IMR-90 (cell line): ENCODE data around the gene UNC5A. TPM values are rescaled to one million over a fixed set of nuclear protein-coding genes. Genes with fewer than 3 reads are reported as not detected.

Experiments used
- ATAC-seq: fragments of 200-7000 bp; cut with Tn5 transposase; 2 replicates; pipeline ENCODE4 v1.9.1; 2020; ENCODE audit warnings: low read depth, mild to moderate bottlenecking, moderate library complexity
- BruUV-seq: library from RNA; stranded (reverse); fragments of 400-500 nt; replicated peaks from 2 replicates; lab custom pipeline; 2021; lab: Mats Ljungman, UMichigan
- CTCF ChIA-PET: fragments of 300-600 bp; formaldehyde crosslinking; extraction: SDS; loops from one replicate; lab custom pipeline; 2021; ENCODE audit warnings: antibody characterized with exemption; lab: Yijun Ruan, JAX
- POLR2A ChIA-PET: fragments of 300-600 bp; sonication (Branson Sonifier 250); formaldehyde crosslinking; loops from one replicate; lab custom pipeline; 2022; ENCODE audit warnings: antibody characterized with exemption; ENCODE audit not compliant: unreplicated experiment; lab: Charles Lee
- DNase-seq: peaks from one replicate; pipeline ENCODE4 v3.0.0; 2013
- H2AFZ ChIP-seq: replicated peaks from 2 replicates; pipeline ENCODE3; 2013; ENCODE audit warnings: low read length, mild to moderate bottlenecking; ENCODE audit not compliant: poor library complexity
- H2AK5ac ChIP-seq: 2 replicates; pipeline ENCODE4 v1.6.1; 2013; ENCODE audit warnings: low read depth, low read length, inconsistent platforms
- H2AK9ac ChIP-seq: replicated peaks from 2 replicates; pipeline ENCODE3; 2013; ENCODE audit warnings: mild to moderate bottlenecking, low read depth, low read length, moderate library complexity; ENCODE audit not compliant: poor library complexity
- H2BK120ac ChIP-seq: 2 replicates; pipeline ENCODE4 v1.6.1; 2013; ENCODE audit warnings: low read depth, low read length, inconsistent platforms
- H2BK15ac ChIP-seq: 3 replicates; pipeline ENCODE4 v1.6.1; 2013; ENCODE audit warnings: low read depth, low read length, inconsistent platforms
- H2BK20ac ChIP-seq: 2 replicates; pipeline ENCODE4 v1.6.1; 2013; ENCODE audit warnings: low read depth, mild to moderate bottlenecking, inconsistent platforms, low read length, moderate library complexity
- H2BK5ac ChIP-seq: 2 replicates; pipeline ENCODE4 v1.6.1; 2013; ENCODE audit warnings: mild to moderate bottlenecking, low read depth, low read length, inconsistent platforms; ENCODE audit not compliant: poor library complexity, severe bottlenecking
- H3K14ac ChIP-seq: replicated peaks from 2 replicates; pipeline ENCODE4 v1.6.1; 2013; ENCODE audit warnings: low read depth, low read length, inconsistent platforms
- H3K18ac ChIP-seq: 2 replicates; pipeline ENCODE4 v1.6.1; 2013; ENCODE audit warnings: low read depth, low read length, control low read depth
- H3K23ac ChIP-seq: 2 replicates; pipeline ENCODE4 v1.6.1; 2013; ENCODE audit warnings: low read depth, low read length, inconsistent platforms
- H3K27ac ChIP-seq: 2 replicates; pipeline ENCODE4 v1.5.1; 2013; ENCODE audit warnings: mild to moderate bottlenecking, control low read depth, low read length; ENCODE audit not compliant: insufficient read depth
- H3K27me3 ChIP-seq: 2 replicates; pipeline ENCODE4 v1.6.1; 2013; ENCODE audit warnings: low read length; ENCODE audit not compliant: control insufficient read depth, insufficient read depth
- H3K36me3 ChIP-seq: 2 replicates; pipeline ENCODE4 v1.6.1; 2013; ENCODE audit warnings: low read length, mixed read lengths; ENCODE audit not compliant: control insufficient read depth, insufficient read depth
- H3K4ac ChIP-seq: 2 replicates; pipeline ENCODE4 v1.6.1; 2013; ENCODE audit warnings: low read depth, low read length, inconsistent platforms
- H3K4me1 ChIP-seq: 2 replicates; pipeline ENCODE4 v1.6.1; 2013; ENCODE audit warnings: low read length, mixed read lengths; ENCODE audit not compliant: control insufficient read depth, insufficient read depth
- H3K4me2 ChIP-seq: 2 replicates; pipeline ENCODE4 v1.6.1; 2013; ENCODE audit warnings: low read depth, mild to moderate bottlenecking, control low read depth, low read length, moderate library complexity
- H3K4me3 ChIP-seq: 2 replicates; pipeline ENCODE4 v1.5.1; 2013; ENCODE audit warnings: low read depth, mild to moderate bottlenecking, control low read depth, low read length, moderate library complexity; ENCODE audit not compliant: insufficient read depth
- H3K56ac ChIP-seq: 2 replicates; pipeline ENCODE4 v1.6.1; 2013; ENCODE audit warnings: low read length, inconsistent platforms; ENCODE audit not compliant: insufficient read depth; ENCODE audit errors: extremely low read depth
- H3K79me1 ChIP-seq, 2 experiments: 2 replicates each; pipeline ENCODE4 v1.6.1; 2013; ENCODE audit warnings: low read length in 2 of 2, inconsistent platforms in 1 of 2, low read depth in 1 of 2
- H3K9ac ChIP-seq: 2 replicates; pipeline ENCODE4 v1.6.1; 2013; ENCODE audit warnings: low read depth, low read length, control low read depth
- H3K9me1 ChIP-seq: 2 replicates; pipeline ENCODE4 v1.6.1; 2013; ENCODE audit warnings: low read length, inconsistent platforms; ENCODE audit not compliant: insufficient read depth
- H3K9me3 ChIP-seq: 2 replicates; pipeline ENCODE4 v1.6.1; 2013; ENCODE audit warnings: low read length; ENCODE audit not compliant: control insufficient read depth, insufficient read depth
- H4K20me1 ChIP-seq: 2 replicates; pipeline ENCODE4 v1.6.1; 2013; ENCODE audit warnings: low read length, inconsistent platforms; ENCODE audit not compliant: insufficient read depth
- H4K5ac ChIP-seq: 2 replicates; pipeline ENCODE4 v1.6.1; 2013; ENCODE audit warnings: mild to moderate bottlenecking, low read depth, low read length, control low read depth
- H4K8ac ChIP-seq, 2 experiments: 2 replicates each; pipeline ENCODE4 v1.6.1; 2013; ENCODE audit warnings: low read depth in 2 of 2, low read length in 2 of 2, control low read depth in 1 of 2, inconsistent platforms in 1 of 2
- H4K91ac ChIP-seq: 2 replicates; pipeline ENCODE4 v1.6.1; 2013; ENCODE audit warnings: low read depth, low read length, inconsistent platforms; ENCODE audit not compliant: insufficient read depth
- BHLHE40 ChIP-seq: fragments of 150-350 bp; IDR thresholded peaks from 2 replicates; pipeline ENCODE4 v1.6.1; 2016; ENCODE audit warnings: mild to moderate bottlenecking, low read depth, low read length
- CEBPB ChIP-seq: IDR thresholded peaks from 2 replicates; pipeline ENCODE4 v1.6.1; 2012; ENCODE audit warnings: low read depth, low read length, improper control_type of control experiment
- CHD1 ChIP-seq: IDR thresholded peaks from 2 replicates; pipeline ENCODE4 v1.6.1; 2012; ENCODE audit warnings: low read depth, low read length, improper control_type of control experiment
- ELK1 ChIP-seq: fragments of 150-350 bp; IDR thresholded peaks from 2 replicates; pipeline ENCODE4 v1.6.1; 2016; ENCODE audit warnings: low read depth, mild to moderate bottlenecking, low read length, moderate library complexity, borderline replicate concordance
- MAFK ChIP-seq: IDR thresholded peaks from 2 replicates; pipeline ENCODE4 v1.6.1; 2012; ENCODE audit warnings: low read depth, low read length, improper control_type of control experiment
- MAZ ChIP-seq: IDR thresholded peaks from 2 replicates; pipeline ENCODE4 v1.6.1; 2012; ENCODE audit warnings: low read depth, mild to moderate bottlenecking, low read length, improper control_type of control experiment, moderate library complexity, borderline replicate concordance
- MXI1 ChIP-seq: IDR thresholded peaks from 2 replicates; pipeline ENCODE4 v1.6.1; 2012; ENCODE audit warnings: low read depth, mild to moderate bottlenecking, low read length, moderate library complexity, borderline replicate concordance
- NFE2L2 ChIP-seq: fragments of 150-350 bp; IDR thresholded peaks from 2 replicates; pipeline ENCODE4 v1.6.1; 2016; ENCODE audit warnings: low read depth, mild to moderate bottlenecking, low read length
- POLR2A ChIP-seq: IDR thresholded peaks from 2 replicates; pipeline ENCODE4 v1.6.1; 2012; ENCODE audit warnings: mild to moderate bottlenecking, low read depth, low read length
- RCOR1 ChIP-seq: IDR thresholded peaks from 2 replicates; pipeline ENCODE4 v1.6.1; 2012; ENCODE audit warnings: mild to moderate bottlenecking, low read length, improper control_type of control experiment; ENCODE audit not compliant: insufficient replicate concordance
- USF2 ChIP-seq: fragments of 150-350 bp; IDR thresholded peaks from 2 replicates; pipeline ENCODE4 v1.6.1; 2017; ENCODE audit warnings: mild to moderate bottlenecking, antibody characterized with exemption, low read length, low read depth
- WGBS, 2 experiments: methylation state at CpG; one replicate each; pipeline versions ENCODE4 v1.1.5 to v1.1.7; 2013; ENCODE audit warnings: missing lambda C conversion rate in 2 of 2; ENCODE audit not compliant: insufficient read length in 1 of 2; ENCODE audit errors: extremely low coverage in 2 of 2; 5-methylcytosine and 5-hydroxymethylcytosine counted together
- dilution Hi-C: fragments of 300-500 bp; cut with HindIII; formaldehyde crosslinking; loops from one replicate; pipeline ENCODE4 v1.14.3; 2018; ENCODE audit warnings: low sequenced_read_pairs; ENCODE audit not compliant: unreplicated experiment
- in situ Hi-C: fragments of 300-500 bp; cut with MboI; formaldehyde crosslinking; loops from 3 replicates; pipeline ENCODE4 v1.14.3; 2019; ENCODE audit warnings: low sequenced_read_pairs, inconsistent platforms, mixed read lengths
- intact Hi-C: fragments of 100-400 bp; cut with micrococcal nuclease; formaldehyde crosslinking; loops from 2 replicates; pipeline ENCODE4 v1.10.0; 2022
- polyA plus RNA-seq, 3 experiments: library from polyadenylated mRNA; depleted of rRNA; stranded (reverse); fragments of >200 nt; gene quantifications; 2 replicates each; pipeline ENCODE4 v1.2.3, GENCODE V29; 2012; ENCODE audit warnings: low replicate concordance in 1 of 3
- total RNA-seq: library from RNA; depleted of rRNA; stranded (reverse); fragments of >200 nt; gene quantifications from 2 replicates; pipeline ENCODE4 v1.2.3, GENCODE V29; 2012

Gene UNC5A
- total and polyA plus RNA-seq, 2 of the 4 experiments (the other 2 are of a cell fraction) = not detected

GRCh38 chr5:176876506-176877431 lies 66.4 kb downstream of the UNC5A start:
- H3K4ac ChIP-seq = no peak overlapping the region
- H2BK20ac ChIP-seq = no peak overlapping the region
- no peak overlapping the region for H3K27ac ChIP-seq
- no peak for DNase-seq
- H3K14ac ChIP-seq = no peak overlapping the region
- H3K9me3 ChIP-seq = no peaks in the 10 kb centered on the region
- no peak overlapping the region for H2BK15ac ChIP-seq
- ATAC-seq = no peak
- no peak overlapping the region for H4K8ac ChIP-seq
- no peaks in the 10 kb centered on the region for H3K79me1 ChIP-seq
- ChIA-PET POLR2A (no interaction called here), CTCF (no interaction called here)
- no peak overlapping the region for H3K9ac ChIP-seq
- no peak for TF ChIP-seq NFE2L2
- TF ChIP-seq CEBPB = no peak
- no peak for TF ChIP-seq MXI1
- TF ChIP-seq ELK1 = no peak
- no peak for TF ChIP-seq MAFK
- no peak for TF ChIP-seq RCOR1
- TF ChIP-seq CHD1 = no peak
- no peak for TF ChIP-seq BHLHE40
- no peak for TF ChIP-seq USF2
- TF ChIP-seq POLR2A = no peak
- TF ChIP-seq MAZ = no peak
- no peaks in the 10 kb centered on the region for H3K9me1 ChIP-seq
- no peak overlapping the region for H2BK120ac ChIP-seq
- dilution Hi-C loops = no loop called here
- no peak overlapping the region for H3K4me2 ChIP-seq
- no peak overlapping the region for H3K4me3 ChIP-seq
- H3K36me3 ChIP-seq = no peaks in the 10 kb centered on the region
- H2AK9ac ChIP-seq = no peak overlapping the region
- no peak overlapping the region for H4K5ac ChIP-seq
- no peak overlapping the region for H2AK5ac ChIP-seq
- no peak overlapping the region for H2AFZ ChIP-seq
- no TSS peak for BruUV-seq
- no peak overlapping the region for H3K18ac ChIP-seq
- H2BK5ac ChIP-seq = no peak overlapping the region
- H3K27me3 ChIP-seq = peaks cover 56% of the 10 kb centered on the region
- in situ Hi-C loops = no loop called here
- H3K56ac ChIP-seq = no peak overlapping the region
- H3K4me1 ChIP-seq = no peaks in the 10 kb centered on the region
- WGBS, 2 experiments = 69% methylated on average over 10 of the region's 24 CpGs; no CpG with 5 or more reads in 1 of the 2 experiments
- H4K20me1 ChIP-seq = no peaks in the 10 kb centered on the region
- intact Hi-C loops = no loop called here
- no peak overlapping the region for H3K23ac ChIP-seq
- H4K91ac ChIP-seq = no peak overlapping the region
